ENCODE data around the gene ADAMTSL1.
A peak's percentile ranks its signal among the peaks of the same experiment; 100 is the strongest.

ADAMTSL1 gene

DNA sequence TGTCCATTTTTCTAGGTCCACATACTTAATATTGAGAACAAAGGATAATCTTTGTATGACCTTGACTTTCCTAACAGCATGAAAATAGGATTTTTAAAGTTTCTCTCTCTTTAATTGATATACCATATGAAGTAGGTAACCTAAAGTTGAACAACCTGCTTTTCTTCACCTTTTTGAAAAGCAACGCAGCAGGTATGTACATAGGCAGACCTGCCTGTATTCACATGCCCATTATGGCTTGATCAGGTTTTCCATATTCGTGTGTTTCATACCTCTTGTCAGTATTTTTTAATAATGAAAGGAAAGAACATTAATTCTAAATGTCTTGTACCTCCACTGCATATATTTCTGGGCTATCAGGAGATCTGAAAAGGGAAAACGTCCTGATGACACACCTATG lies 1.5 kb upstream of the ADAMTSL1 start:
- DNase-seq: no peak

DNA sequence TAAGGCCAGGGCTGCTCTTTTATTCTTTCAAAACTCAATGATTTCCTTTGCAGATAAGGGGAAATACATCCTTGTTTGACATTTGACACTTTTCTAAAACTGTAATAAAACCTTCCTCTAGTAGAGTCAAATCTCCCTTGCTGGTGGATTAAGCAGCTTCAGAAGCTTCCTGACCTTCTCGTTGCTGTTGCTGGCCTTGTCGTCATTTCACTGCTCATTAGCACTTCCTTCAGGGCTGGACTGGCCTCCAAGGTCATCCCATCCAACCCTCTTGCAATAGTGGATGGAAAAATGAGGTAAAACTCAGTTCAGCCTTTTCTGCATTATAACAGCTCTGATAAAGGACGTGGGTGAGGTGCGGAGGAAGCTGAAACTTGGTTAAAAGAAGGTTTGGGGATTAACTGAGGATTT lies 1.1 kb upstream of the ADAMTSL1 start:
- DNase-seq: no peak

GRCh38 chr9:18474783-18475182 lies 830 bp downstream of the ADAMTSL1 start:
- DNase-seq: no peak

DNA sequence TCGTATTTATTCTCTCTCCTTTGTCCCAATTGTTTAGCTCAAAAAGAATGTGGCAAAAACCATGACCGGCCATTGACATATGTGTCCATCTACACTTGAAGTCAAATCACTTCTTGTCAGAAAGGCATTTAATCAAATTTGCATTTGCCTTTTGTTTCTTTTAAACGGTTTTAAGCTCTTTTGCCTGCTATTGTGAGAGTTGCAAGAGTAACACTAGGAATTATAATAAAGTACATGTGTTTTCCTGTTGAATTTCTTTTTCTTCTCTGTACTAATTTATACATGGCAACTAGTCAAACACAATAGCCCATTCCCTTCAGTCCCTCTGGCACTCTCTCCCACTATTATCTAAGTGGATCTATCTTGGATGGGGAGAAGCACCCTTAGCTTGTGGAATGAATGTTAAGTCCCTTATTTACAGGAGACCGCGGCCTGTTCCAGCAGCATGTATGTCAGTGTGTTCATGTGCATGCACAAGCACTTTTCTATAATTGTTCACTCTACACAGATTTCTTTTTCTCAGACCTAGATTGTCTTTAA lies 3.2 kb downstream of the ADAMTSL1 start:
- DNase-seq: no peak

- DNase-seq: no peak
Measured at GRCh38 chr9:18477719-18478118, 3.8 kb downstream of the ADAMTSL1 start.

GRCh38 chr9:18478501-18479361 lies 4.8 kb downstream of the ADAMTSL1 start:
- no peak for DNase-seq

GRCh38 chr9:18479405-18479804 lies 5.5 kb downstream of the ADAMTSL1 start:
- no peak for DNase-seq

DNA sequence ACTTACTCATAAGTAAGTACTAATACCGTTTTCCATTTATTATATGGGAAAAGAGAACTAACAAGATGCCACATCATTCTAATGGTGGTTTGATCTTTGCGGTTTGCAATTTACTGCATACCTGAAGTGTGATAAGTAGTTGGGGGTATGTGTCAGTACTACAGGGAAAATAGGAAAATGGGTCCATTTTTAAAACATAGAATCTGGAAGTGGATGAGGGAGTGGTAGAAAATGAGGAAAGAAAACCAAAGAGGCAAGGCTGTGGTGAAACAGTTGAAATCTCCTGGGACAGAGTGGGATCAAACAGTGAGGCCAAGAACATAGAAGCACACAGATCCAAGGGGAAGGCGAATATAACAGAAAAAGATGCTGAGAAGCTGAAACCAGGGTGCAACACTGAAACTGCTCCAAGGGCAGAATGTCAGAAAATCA lies 6.7 kb downstream of the ADAMTSL1 start:
- DNase-seq: no peak

DNA sequence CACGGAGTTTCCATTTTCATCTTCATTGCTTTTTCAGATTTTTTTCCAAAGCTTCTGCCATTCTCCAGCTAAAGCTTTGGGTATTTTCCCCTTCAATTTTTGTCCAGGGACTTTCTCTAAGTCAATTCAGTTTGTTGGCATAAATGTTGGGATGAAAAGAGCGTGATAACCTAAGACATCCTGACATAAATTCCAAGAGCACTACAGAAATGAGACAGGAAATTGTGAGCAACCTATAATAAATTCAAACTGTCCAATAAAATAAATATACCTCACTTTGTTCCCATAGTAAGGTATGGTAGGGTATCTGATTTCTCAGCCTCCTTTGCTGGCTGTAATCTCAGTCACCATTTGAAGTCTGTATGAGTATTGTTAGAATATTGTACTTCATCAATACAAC lies 8.4 kb downstream of the ADAMTSL1 start:
- no peak for DNase-seq

GRCh38 chr9:18485714-18486113 lies 11.8 kb downstream of the ADAMTSL1 start:
- DNase-seq: no peak

GRCh38 chr9:18487611-18488010 lies 13.7 kb downstream of the ADAMTSL1 start:
- DNase-seq: no peak

GRCh38 chr9:18488886-18489285 lies 14.9 kb downstream of the ADAMTSL1 start:
- no peak for DNase-seq

DNA sequence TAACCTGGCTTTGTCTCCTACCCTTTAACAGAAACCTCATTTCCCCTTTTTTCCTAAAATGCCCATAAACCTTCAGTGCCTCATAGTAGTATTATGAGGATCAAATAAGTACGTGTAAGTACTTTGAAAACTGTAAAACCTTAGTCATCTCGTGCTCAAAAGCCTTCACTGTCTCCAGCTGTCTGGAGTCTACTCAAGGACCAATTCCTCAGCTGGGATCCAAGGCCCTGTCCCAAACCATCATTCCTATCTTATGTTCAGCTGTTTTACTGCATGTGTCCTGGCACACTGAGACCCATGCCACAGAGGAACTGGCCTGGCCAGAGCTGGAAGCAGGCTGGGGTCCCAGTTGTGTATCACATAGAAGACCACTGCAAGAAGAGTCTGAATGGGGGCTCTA lies 15.9 kb downstream of the ADAMTSL1 start:
- no peak for DNase-seq

DNA sequence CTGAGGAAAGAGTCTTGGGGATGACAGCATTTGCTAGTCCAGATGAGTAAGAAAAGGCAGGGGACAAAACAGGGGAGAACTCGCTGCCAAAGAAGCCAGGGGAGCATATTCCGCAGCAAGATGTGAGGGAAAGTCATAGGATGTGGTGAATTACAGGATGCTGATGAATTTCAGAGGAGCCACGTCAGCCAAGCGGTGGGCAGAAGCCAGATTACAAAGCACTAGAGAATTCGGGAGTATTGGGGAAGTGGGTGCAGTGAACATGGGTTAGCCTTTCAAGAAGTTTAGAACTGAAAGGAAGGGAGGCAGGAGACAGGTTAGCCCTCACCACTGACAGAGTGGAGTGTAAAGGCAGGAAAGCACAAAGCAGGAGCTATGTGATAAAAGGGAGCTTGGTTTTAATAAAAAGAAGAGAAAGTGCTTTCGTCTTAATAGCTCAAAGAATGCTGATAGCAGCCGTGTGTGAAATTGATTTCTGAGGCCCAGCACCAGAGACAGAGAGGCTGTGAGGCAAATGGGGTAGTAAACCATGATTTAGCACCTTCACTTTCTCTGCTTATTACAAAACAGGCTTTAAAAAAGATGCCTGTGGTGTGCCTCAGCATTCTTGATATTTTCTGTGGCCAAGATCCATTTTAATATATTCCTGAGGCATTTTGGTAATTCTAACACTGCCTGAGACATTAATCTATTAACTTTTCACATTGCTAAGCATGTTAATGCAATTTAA lies 16.9 kb downstream of the ADAMTSL1 start:
- peak in 1 of 3 donors; percentile 0 for DNase-seq

- DNase-seq: no peak
Measured at GRCh38 chr9:18492612-18493011, 18.7 kb downstream of the ADAMTSL1 start.

DNA sequence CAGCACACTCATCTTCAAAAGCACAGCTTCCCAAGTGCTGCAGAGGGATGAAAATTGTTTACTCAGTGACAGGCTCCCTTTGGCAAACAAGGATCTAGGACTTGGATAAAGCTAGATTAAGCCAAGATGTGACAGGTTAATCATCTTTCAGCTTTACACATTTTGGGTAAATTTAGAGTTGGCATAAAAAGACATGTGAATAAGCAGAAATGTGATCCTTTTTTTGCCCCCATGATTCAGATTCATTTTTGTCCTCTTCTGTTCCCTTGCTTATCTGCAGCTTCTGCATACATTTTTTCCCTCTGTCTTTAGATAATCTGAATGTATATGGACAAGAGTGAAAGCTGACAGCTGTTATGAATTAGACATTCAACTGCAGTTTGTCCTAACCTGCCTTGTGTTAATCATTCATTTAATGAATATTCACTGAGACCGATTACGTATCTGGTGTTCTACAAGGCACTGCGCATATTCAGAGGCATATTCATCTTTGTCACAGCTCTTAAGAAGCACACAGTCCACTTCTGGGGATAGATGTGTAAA lies 19.6 kb downstream of the ADAMTSL1 start:
- DNase-seq: no peak

GRCh38 chr9:18495065-18495464 lies 21.1 kb downstream of the ADAMTSL1 start:
- DNase-seq: no peak

DNA sequence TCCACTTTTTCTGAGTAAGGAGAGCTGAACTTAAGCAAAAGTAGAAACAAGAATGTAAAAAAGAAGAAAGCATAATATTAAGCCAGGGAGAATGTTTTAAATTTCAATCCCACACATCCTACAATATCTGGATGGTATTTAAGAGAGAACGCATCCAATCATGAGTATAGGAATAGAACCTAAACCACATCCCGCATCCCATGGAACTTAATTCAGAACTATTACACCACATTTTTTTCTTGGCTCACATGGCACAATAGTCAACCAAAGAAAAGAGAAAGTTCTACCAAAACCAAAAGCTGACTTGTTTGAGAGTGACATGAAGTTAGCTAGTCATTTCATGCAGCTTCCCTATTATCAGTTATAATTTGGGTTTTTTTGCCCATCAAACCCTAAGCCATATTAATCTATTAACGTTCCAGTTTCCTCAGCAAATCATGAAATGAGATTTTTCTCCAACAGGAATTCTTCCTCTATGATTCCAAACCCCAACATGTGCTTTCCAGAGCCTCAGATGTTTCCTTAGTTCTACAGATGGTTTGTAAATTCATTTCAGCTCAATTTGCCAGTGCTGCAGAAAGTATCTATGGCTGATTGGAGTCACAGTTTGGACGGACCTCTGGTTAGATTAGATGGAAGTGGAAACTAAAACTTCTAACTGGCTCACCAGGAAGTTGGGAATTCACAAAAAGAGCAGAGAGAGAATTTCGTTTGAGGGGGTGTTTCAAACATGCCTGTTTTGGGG lies 22.5 kb downstream of the ADAMTSL1 start:
- no peak for DNase-seq

GRCh38 chr9:18499062-18499461 lies 25.1 kb downstream of the ADAMTSL1 start:
- DNase-seq: no peak

GRCh38 chr9:18499980-18500379 lies 26.0 kb downstream of the ADAMTSL1 start:
- DNase-seq: no peak

DNA sequence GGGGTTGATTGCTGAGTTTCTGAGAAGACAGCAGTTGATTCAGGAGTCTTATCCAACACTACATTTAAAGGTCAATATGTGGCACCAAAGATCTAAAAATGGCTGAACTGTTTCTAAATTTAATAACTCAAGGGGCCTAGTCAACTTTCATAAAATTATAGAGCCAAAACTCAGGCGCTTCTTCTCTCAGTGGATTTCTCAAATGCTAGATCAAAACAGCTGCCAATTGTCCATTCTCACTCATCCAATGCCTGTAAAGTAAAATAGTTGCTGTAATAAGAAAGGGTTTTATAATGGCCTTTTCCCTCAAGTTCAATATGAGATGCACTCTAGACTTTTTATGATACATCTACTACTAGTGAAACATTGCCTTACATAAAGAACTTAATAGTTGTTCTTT lies 26.5 kb downstream of the ADAMTSL1 start:
- no peak for DNase-seq

DNA sequence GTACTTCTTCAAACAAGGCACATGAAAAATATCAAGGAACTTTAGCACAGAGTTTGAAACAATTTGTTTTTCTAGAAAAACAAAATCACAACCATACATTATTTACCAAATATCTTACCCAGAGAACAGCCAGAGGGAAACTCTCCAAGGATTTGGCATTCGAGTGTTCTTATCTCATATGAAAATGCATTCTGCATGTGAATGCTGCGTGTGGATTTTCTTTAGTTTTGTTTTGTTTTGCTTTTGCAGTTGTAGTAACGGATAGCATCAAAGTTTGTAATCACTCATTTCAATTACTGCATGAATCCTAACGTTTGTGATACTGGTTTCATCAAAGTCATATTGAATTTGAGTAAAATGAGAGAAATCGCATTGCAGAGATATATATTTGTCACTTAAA lies 28.0 kb downstream of the ADAMTSL1 start:
- DNase-seq: no peak

- no peak for DNase-seq
Measured at GRCh38 chr9:18502546-18502945, 28.6 kb downstream of the ADAMTSL1 start.

All from suppressor macrophage treated with lipopolysaccharide for 1 hour (primary cell).